GM12801 (cell line): ENCODE measurements around the gene SNX13.

ENCODE experiments used
- TF ChIP-seq, protein P1 (sequence below): IDR thresholded peaks from one replicate; pipeline ENCODE4 v1.5.1; 2011; ENCODE audit warnings: control low read depth; ENCODE audit not compliant: insufficient read length; ENCODE audit errors: extremely low read depth

SNX13 gene

DNA sequence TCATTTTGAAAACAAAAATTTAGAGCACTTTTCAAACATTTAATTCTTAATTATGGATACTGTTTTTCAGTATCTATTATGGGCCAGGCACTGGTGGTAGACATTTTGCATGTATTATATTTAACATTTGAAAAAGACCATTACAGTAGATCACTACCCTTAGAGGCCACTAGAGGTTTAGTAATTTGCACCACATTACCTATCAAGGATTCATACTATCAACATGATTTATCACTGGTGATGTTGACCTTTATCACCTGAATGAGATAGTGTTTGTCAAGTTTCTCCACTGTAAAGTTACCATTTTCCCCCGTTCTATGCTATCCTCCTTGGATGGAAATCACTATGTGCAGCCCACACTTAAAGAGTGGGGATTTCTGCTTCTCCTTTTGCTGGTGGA is 4.4 kb upstream of the SNX13 start:
- TF ChIP-seq, protein P1, sequence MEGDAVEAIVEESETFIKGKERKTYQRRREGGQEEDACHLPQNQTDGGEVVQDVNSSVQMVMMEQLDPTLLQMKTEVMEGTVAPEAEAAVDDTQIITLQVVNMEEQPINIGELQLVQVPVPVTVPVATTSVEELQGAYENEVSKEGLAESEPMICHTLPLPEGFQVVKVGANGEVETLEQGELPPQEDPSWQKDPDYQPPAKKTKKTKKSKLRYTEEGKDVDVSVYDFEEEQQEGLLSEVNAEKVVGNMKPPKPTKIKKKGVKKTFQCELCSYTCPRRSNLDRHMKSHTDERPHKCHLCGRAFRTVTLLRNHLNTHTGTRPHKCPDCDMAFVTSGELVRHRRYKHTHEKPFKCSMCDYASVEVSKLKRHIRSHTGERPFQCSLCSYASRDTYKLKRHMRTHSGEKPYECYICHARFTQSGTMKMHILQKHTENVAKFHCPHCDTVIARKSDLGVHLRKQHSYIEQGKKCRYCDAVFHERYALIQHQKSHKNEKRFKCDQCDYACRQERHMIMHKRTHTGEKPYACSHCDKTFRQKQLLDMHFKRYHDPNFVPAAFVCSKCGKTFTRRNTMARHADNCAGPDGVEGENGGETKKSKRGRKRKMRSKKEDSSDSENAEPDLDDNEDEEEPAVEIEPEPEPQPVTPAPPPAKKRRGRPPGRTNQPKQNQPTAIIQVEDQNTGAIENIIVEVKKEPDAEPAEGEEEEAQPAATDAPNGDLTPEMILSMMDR = no peak

DNA sequence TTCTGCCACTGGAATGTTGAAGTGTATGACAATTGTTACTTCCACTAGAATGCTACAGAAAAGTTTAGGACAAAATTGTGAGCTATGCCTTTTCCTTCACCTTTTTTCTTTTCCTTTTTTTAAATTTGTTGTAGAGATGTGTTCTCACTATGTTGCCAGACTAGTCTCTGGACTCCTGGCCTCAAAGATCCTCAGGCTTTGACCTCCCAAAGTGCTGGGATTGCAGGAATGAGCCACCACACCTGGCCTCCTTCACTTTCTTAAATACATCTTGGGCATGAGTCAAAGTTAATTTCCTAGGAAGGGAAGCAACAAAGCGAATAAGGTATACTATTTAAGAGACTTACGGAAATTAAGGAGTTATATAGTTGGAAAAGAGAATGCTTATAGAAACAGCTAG is 2.7 kb upstream of the SNX13 start:
- TF ChIP-seq, protein P1 = no peak

DNA sequence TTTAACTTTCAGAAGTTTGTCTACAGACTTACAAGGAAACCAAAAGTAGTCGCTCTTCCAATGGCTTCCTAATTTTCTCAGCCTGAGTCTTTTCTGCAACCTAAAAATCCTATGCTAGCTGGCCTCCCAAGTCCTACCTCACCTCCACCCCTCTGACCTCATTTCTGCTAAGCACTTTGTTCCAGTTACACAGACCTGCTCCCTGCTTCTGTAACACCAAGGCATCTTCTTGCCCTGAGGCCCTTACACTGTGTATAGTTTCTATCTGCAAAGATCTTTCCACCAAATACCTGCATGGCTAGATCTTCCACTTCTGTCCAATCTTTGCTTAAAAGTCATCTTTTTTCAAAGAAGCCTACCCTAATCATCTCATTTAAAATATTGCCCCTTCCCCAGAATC is 1.9 kb upstream of the SNX13 start:
- TF ChIP-seq, protein P1 = no peak

DNA sequence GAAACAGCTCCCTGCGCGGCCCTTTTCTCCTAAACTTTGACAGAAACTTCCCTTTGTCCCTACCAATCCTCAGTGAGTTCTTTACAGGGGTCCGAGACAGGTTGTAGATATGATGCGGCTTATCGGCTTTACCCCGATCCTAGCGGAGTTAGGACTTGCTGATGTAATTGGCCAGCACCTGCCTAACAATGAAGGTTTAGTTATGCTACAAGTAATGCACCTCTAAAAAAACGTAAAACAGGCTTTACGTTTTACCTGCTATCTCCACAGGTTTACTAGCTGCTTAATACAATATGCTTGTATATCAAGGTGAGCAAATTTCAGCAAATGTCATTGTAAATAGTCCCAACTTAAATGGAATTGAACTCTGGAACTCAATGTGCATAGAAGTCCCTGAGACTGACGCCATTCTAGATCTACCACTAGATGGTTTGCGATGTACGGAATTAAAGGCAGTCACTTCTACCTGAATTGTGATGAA is 697 bp upstream of the SNX13 start:
- TF ChIP-seq, protein P1 = no peak

DNA sequence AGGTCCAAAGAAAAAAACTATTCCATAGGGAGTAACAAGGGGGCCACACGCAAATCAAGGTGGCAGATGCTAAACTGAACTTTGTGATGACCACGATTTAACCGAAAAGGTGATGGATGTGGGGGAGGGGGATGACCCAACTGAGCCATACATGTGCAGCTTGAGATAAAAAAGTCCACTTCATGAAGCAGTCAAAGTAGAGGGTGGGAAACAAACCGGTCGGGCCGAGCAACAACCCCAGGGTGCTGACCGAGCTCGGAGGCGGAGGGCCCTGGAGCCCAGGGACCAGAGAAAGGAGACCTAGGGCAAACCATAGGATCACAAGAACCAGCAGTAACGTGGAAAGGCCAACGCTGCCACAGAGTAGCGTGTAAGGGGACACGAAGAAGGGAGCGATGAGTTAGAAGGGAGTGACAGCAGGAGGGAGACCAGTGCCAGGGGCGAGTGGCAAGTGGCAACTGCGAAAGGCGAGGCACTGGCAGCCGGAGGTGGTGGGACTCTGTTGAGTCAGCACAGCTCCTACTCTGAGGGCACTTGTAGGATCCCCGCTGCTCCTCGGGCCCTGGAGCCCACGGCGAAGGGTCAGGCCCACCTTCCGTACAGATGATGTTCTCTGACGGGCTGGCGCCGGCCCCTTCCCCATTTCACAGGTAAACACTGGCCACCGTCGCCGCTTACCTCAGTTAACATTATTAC is 540 bp downstream of the SNX13 start:
- TF ChIP-seq, protein P1 = no peak

DNA sequence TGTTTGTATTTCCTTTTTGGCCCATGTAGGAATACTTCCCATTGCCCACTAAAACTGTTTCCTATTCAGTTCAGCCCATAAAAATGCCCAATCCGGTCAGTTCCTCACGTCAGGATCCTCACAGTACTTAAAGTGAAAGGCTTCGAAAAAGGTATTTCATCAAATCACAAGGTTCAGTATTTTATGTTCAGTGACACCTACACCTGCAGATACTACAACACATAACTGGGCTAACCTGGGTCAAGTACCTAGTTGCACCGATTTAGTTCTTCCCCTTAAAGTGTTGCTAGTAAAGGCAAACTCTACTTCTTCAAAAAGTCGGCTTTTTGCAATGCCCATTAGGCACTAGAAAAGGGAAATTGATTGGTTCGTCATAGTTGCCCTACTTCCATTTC is 1.1 kb downstream of the SNX13 start:
- TF ChIP-seq, protein P1 = no peak

DNA sequence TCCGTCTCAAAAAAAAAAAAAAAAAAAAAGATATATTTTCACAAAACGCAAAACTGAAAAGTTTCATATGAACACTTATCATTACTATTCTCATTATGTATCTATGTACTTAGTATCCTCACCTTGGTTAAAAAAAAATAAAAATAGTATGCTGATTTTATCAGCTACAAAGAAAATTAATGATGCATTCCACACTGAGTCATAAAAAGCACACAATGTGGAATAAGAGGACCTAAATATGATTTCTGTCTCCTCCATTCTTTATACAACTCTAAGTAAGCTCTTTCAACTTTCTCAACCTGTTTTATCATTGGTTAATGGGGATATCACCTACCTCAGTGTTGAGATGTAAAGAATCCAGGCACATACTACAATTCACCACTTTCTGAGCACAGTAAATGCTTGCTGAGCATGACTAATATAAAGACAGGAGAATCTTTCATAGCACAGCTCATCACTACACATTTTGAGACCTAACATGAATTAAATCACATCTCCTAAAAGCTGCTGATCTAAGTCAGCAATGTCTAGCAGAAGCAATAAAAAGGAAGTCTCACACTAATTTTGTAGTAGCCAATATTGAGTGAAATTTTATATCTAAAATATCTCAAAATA is 2.7 kb downstream of the SNX13 start:
- TF ChIP-seq, protein P1 = no peak
